HepG2 (cell line): Measurements from ENCODE around the gene NUDT17. TPM values are rescaled to one million over a fixed set of nuclear protein-coding genes. Genes with fewer than 3 reads are reported as not detected.

ENCODE experiments used
- CHD2 ChIP-seq: IDR thresholded peaks from 2 replicates; pipeline ENCODE4 v1.6.1; 2011; ENCODE audit warnings: low read depth, low read length, improper control_type of control experiment
- FOXJ3 ChIP-seq: sonication (generic); formaldehyde crosslinking; IDR thresholded peaks from 2 replicates; pipeline ENCODE4 v1.4.0; 2020; ENCODE audit warnings: missing genetic modification reagents, mild to moderate bottlenecking, borderline replicate concordance
- MED1 ChIP-seq: sonication (generic); formaldehyde crosslinking; IDR thresholded peaks from 2 replicates; pipeline ENCODE4 v1.4.0; 2020; ENCODE audit warnings: missing genetic modification reagents
- MLX ChIP-seq: IDR thresholded peaks from 2 replicates; pipeline ENCODE4 v1.6.1; 2016
- MXI1 ChIP-seq: IDR thresholded peaks from 3 replicates; pipeline ENCODE4 v1.6.1; 2012; ENCODE audit warnings: low read depth, low read length, inconsistent platforms, borderline replicate concordance
- NPAS2 ChIP-seq: sonication (generic); formaldehyde crosslinking; IDR thresholded peaks from 2 replicates; pipeline ENCODE4 v1.8.0; 2022; ENCODE audit warnings: mild to moderate bottlenecking, missing genetic modification reagents, borderline replicate concordance
- PAWR ChIP-seq: sonication (generic); formaldehyde crosslinking; IDR thresholded peaks from 2 replicates; pipeline ENCODE4 v1.4.0; 2020; ENCODE audit warnings: missing genetic modification reagents, mild to moderate bottlenecking, borderline replicate concordance
- PAXIP1 ChIP-seq: sonication (generic); formaldehyde crosslinking; conservative IDR thresholded peaks from 2 replicates; pipeline ENCODE4 v1.4.0; 2020; ENCODE audit warnings: mild to moderate bottlenecking, missing genetic modification reagents, moderate library complexity
- PHF21A ChIP-seq: sonication (generic); formaldehyde crosslinking; IDR thresholded peaks from 2 replicates; pipeline ENCODE4 v1.5.0; 2020; ENCODE audit warnings: mild to moderate bottlenecking, missing genetic modification reagents
- RCOR2 ChIP-seq: IDR thresholded peaks from 2 replicates; pipeline ENCODE4 v1.6.1; 2016; ENCODE audit warnings: missing biosample characterization, missing genetic modification reagents
- RORA ChIP-seq: sonication (generic); formaldehyde crosslinking; IDR thresholded peaks from 2 replicates; pipeline ENCODE4 v1.5.0; 2020; ENCODE audit warnings: mild to moderate bottlenecking, missing genetic modification reagents, moderate library complexity
- SKI ChIP-seq: fragments of 450-650 bp; IDR thresholded peaks from one replicate; pipeline ENCODE4 v1.6.1; 2018; ENCODE audit warnings: mild to moderate bottlenecking; ENCODE audit not compliant: partially characterized antibody
- SNRNP70 ChIP-seq: fragments of 200-400 bp; formaldehyde crosslinking; IDR thresholded peaks from 2 replicates; pipeline ENCODE4 v1.6.1; 2017; ENCODE audit warnings: mild to moderate bottlenecking, low read depth, low read length, moderate library complexity
- STAT5B ChIP-seq: sonication (generic); formaldehyde crosslinking; IDR thresholded peaks from 2 replicates; pipeline ENCODE4 v1.4.0; 2020; ENCODE audit warnings: missing genetic modification reagents
- THRA ChIP-seq: sonication (generic); formaldehyde crosslinking; IDR thresholded peaks from 2 replicates; pipeline ENCODE4 v1.4.0; 2020; ENCODE audit warnings: missing genetic modification reagents, borderline replicate concordance
- TRIM24 ChIP-seq: sonication (generic); formaldehyde crosslinking; IDR thresholded peaks from 2 replicates; pipeline ENCODE4 v1.8.0; 2022; ENCODE audit warnings: mild to moderate bottlenecking, missing genetic modification reagents
- ZNF12 ChIP-seq: sonication (generic); formaldehyde crosslinking; IDR thresholded peaks from 2 replicates; pipeline ENCODE4 v1.5.0; 2020; ENCODE audit warnings: missing genetic modification reagents
- ZNF33B ChIP-seq: sonication (generic); formaldehyde crosslinking; IDR thresholded peaks from 2 replicates; pipeline ENCODE4 v1.5.1; 2020; ENCODE audit warnings: mild to moderate bottlenecking, missing genetic modification reagents
- polyA plus RNA-seq, 8 experiments: library from polyadenylated mRNA; depleted of rRNA in 3 of 8; stranded (reverse) in 7 of 8; unstranded in 1 of 8; fragments of >200 nt; fragmentation: Illumina TruSeq in 4 of 8; extraction: Trizol in 4 of 8; gene quantifications; 2 replicates each; pipeline versions ENCODE4 v1.2.1 to v1.2.3, GENCODE V29; 2011 to 2016; ENCODE audit warnings: low read depth in 4 of 8, missing spikeins in 1 of 8, mixed read lengths in 1 of 8; ENCODE audit not compliant: insufficient read depth in 1 of 8
- total RNA-seq, 5 experiments: library from RNA; depleted of rRNA; stranded (reverse); fragments of >200 nt; fragmentation: Illumina TruSeq; extraction: Trizol; gene quantifications; 2 replicates each; pipeline ENCODE4 v1.2.3, GENCODE V29; 2016; ENCODE audit warnings: low read depth in 1 of 5
- TF ChIP-seq, protein P1 (sequence below): sonication (generic); formaldehyde crosslinking; IDR thresholded peaks from 2 replicates; pipeline ENCODE4 v1.4.0; 2020; ENCODE audit warnings: missing genetic modification reagents, borderline replicate concordance
- TF ChIP-seq, protein P2 (sequence below): IDR thresholded peaks from 2 replicates; pipeline ENCODE4 v1.6.1; 2016; ENCODE audit warnings: low read depth

Gene NUDT17
- total and polyA plus RNA-seq, 2 of the 13 experiments (the other 11 are each of a cell fraction or from before 2014, with no cell fraction given) = 2.6 to 5.8 TPM

- TF ChIP-seq FOXJ3 (CRISPR knock-in tag) (no peak), RCOR2 (CRISPR knock-in tag) (no peak), PAXIP1 (peak; percentile 36; the same call in 1 of the 2 replicates), NPAS2 (CRISPR knock-in tag) (no peak), RORA (CRISPR knock-in tag) (no peak), CHD2 (no peak), MED1 (0 out of 2 replicates have a peak, but pooled peaks have one; percentile 15), PAWR (CRISPR knock-in tag) (no peak), PHF21A (no peak), TRIM24 (CRISPR knock-in tag) (no peak), STAT5B (CRISPR knock-in tag) (no peak), ZNF33B (CRISPR knock-in tag) (no peak), ZNF12 (no peak), MLX (CRISPR knock-in tag) (no peak), SNRNP70 (no peak), THRA (CRISPR knock-in tag) (no peak), SKI (peak; percentile 70), MXI1 (no peak)
- TF ChIP-seq, protein P1, sequence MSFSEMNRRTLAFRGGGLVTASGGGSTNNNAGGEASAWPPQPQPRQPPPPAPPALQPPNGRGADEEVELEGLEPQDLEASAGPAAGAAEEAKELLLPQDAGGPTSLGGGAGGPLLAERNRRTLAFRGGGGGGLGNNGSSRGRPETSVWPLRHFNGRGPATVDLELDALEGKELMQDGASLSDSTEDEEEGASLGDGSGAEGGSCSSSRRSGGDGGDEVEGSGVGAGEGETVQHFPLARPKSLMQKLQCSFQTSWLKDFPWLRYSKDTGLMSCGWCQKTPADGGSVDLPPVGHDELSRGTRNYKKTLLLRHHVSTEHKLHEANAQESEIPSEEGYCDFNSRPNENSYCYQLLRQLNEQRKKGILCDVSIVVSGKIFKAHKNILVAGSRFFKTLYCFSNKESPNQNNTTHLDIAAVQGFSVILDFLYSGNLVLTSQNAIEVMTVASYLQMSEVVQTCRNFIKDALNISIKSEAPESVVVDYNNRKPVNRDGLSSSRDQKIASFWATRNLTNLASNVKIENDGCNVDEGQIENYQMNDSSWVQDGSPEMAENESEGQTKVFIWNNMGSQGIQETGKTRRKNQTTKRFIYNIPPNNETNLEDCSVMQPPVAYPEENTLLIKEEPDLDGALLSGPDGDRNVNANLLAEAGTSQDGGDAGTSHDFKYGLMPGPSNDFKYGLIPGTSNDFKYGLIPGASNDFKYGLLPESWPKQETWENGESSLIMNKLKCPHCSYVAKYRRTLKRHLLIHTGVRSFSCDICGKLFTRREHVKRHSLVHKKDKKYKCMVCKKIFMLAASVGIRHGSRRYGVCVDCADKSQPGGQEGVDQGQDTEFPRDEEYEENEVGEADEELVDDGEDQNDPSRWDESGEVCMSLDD (CRISPR knock-in tag) = no peak
- TF ChIP-seq, protein P2, sequence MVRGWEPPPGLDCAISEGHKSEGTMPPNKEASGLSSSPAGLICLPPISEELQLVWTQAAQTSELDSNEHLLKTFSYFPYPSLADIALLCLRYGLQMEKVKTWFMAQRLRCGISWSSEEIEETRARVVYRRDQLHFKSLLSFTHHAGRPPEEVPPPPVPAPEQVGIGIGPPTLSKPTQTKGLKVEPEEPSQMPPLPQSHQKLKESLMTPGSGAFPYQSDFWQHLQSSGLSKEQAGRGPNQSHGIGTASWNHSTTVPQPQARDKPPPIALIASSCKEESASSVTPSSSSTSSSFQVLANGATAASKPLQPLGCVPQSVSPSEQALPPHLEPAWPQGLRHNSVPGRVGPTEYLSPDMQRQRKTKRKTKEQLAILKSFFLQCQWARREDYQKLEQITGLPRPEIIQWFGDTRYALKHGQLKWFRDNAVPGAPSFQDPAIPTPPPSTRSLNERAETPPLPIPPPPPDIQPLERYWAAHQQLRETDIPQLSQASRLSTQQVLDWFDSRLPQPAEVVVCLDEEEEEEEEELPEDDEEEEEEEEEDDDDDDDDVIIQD (CRISPR knock-in tag) = 0 out of 2 replicates have a peak, but pooled peaks have one; percentile 27
Observed at GRCh38 chr1:145893306-145894055, 48.1 kb downstream of the NUDT17 start (continued).
